ENCODE measurements around the gene KAT8. TPM values are rescaled to one million over a fixed set of nuclear protein-coding genes. Genes with fewer than 3 reads are reported as not detected.
"Not testable (repeated sequence)": the region's sequence is repeated elsewhere in the genome, so short reads cannot be mapped to it uniquely, and the experiment has no call there.

KAT8 gene
- total RNA-seq, 2 donors from 2014 or later = 51.0 to 55.8 TPM

GRCh38 chr16:31167315-31167714 lies 49.9 kb downstream of the KAT8 start:
- Histone ChIP-seq H3K4me1 (ENCODE audit: control insufficient read depth, insufficient read depth, low read length) (peaks cover 3% of the 10 kb centered on the region), H3K9me3 (ENCODE audit: control insufficient read depth, low read length) (no peaks in the 10 kb centered on the region), H3K27ac (ENCODE audit: low read depth, low read length) (no peak overlapping the region), H3K9ac (ENCODE audit: extremely low read depth, low read length, poor library complexity, severe bottlenecking) (no peak overlapping the region), H3K36me3 (ENCODE audit: control insufficient read depth, insufficient read depth, low read length) (no peaks in the 10 kb centered on the region), H3K27me3 (ENCODE audit: control insufficient read depth, insufficient read depth, low read length, poor library complexity, severe bottlenecking) (no peaks in the 10 kb centered on the region), H3K4me3 (ENCODE audit: low read length) (no peak overlapping the region)
- WGBS, 2 experiments (ENCODE audit: insufficient coverage in 1 of 2, insufficient read length in 1 of 2) = 94 to 96% methylated on average over 7 to 8 of the region's 8 CpGs
- TF ChIP-seq CTCF (conservative IDR thresholded peaks at IDR 0.05) = no peak
- Mint-ChIP-seq H3K27ac (no peak overlapping the region), H3K9me3 (peaks cover 4% of the 10 kb centered on the region), H3K27me3 (ENCODE audit: insufficient read depth) (no peaks in the 10 kb centered on the region), H3K4me1 (peaks cover 5% of the 10 kb centered on the region), H3K4me3 (no peak overlapping the region), H3K36me3 (ENCODE audit: low read depth) (no peaks in the 10 kb centered on the region)
- DNase-seq = no peak

- H3K27me3 Mint-ChIP-seq (ENCODE audit: insufficient read depth) = no peaks in the 10 kb centered on the region
- no peaks in the 10 kb centered on the region for H3K9me3 ChIP-seq (ENCODE audit: control insufficient read depth, low read length)
- no peaks in the 10 kb centered on the region for H3K36me3 Mint-ChIP-seq (ENCODE audit: low read depth)
- DNase-seq = no peak
- H3K4me3 ChIP-seq (ENCODE audit: low read length) = no peak overlapping the region
- no peak for TF ChIP-seq CTCF (conservative IDR thresholded peaks at IDR 0.05)
- no peak overlapping the region for H3K4me3 Mint-ChIP-seq
- no peaks in the 10 kb centered on the region for H3K36me3 ChIP-seq (ENCODE audit: control insufficient read depth, insufficient read depth, low read length)
- H3K27ac ChIP-seq (ENCODE audit: low read depth, low read length) = no peak overlapping the region
- WGBS, 2 experiments (ENCODE audit: insufficient coverage in 1 of 2, insufficient read length in 1 of 2) = 82 to 83% methylated on average over 1 of the region's 2 CpGs
- no peak overlapping the region for H3K27ac Mint-ChIP-seq
- peaks cover 3% of the 10 kb centered on the region for H3K4me1 ChIP-seq (ENCODE audit: control insufficient read depth, insufficient read depth, low read length)
- no peaks in the 10 kb centered on the region for H3K27me3 ChIP-seq (ENCODE audit: control insufficient read depth, insufficient read depth, low read length, poor library complexity, severe bottlenecking)
- H3K9me3 Mint-ChIP-seq = peaks cover 4% of the 10 kb centered on the region
- H3K9ac ChIP-seq (ENCODE audit: extremely low read depth, low read length, poor library complexity, severe bottlenecking) = no peak overlapping the region
- H3K4me1 Mint-ChIP-seq = peaks cover 5% of the 10 kb centered on the region
Measured at GRCh38 chr16:31168848-31169247, 51.4 kb downstream of the KAT8 start.

- not testable (repeated sequence) for H3K4me1 Mint-ChIP-seq; H3K9me3 ChIP-seq (ENCODE audit: control insufficient read depth, low read length); H3K27me3 ChIP-seq (ENCODE audit: control insufficient read depth, insufficient read depth, low read length, poor library complexity, severe bottlenecking); H3K27me3 Mint-ChIP-seq (ENCODE audit: insufficient read depth); DNase-seq; H3K36me3 ChIP-seq (ENCODE audit: control insufficient read depth, insufficient read depth, low read length); H3K4me3 Mint-ChIP-seq; H3K9me3 Mint-ChIP-seq; H3K9ac ChIP-seq (ENCODE audit: extremely low read depth, low read length, poor library complexity, severe bottlenecking); H3K4me1 ChIP-seq (ENCODE audit: control insufficient read depth, insufficient read depth, low read length); H3K4me3 ChIP-seq (ENCODE audit: low read length); H3K36me3 Mint-ChIP-seq (ENCODE audit: low read depth)
- WGBS, 2 experiments (ENCODE audit: insufficient coverage in 1 of 2, insufficient read length in 1 of 2) = no CpG with 5 or more reads among the region's 2 CpGs
- peak overlapping the region; percentile 61 for H3K27ac ChIP-seq (ENCODE audit: low read depth, low read length)
- peak overlapping the region; percentile 44 for H3K27ac Mint-ChIP-seq
Measured at GRCh38 chr16:31170048-31170447, 52.6 kb downstream of the KAT8 start.

GRCh38 chr16:31177136-31177535 lies 59.7 kb downstream of the KAT8 start:
- no peaks in the 10 kb centered on the region for H3K9me3 Mint-ChIP-seq
- H3K4me1 Mint-ChIP-seq = peaks cover 8% of the 10 kb centered on the region
- no peaks in the 10 kb centered on the region for H3K9me3 ChIP-seq (ENCODE audit: control insufficient read depth, low read length)
- no peak overlapping the region for H3K4me3 Mint-ChIP-seq
- H3K4me3 ChIP-seq (ENCODE audit: low read length) = no peak overlapping the region
- no peak for TF ChIP-seq CTCF (conservative IDR thresholded peaks at IDR 0.05)
- H3K9ac ChIP-seq (ENCODE audit: extremely low read depth, low read length, poor library complexity, severe bottlenecking) = no peak overlapping the region
- H3K27ac ChIP-seq (ENCODE audit: low read depth, low read length) = no peak overlapping the region
- WGBS, 2 experiments (ENCODE audit: insufficient coverage in 1 of 2, insufficient read length in 1 of 2) = 75 to 86% methylated on average over 3 of the region's 3 CpGs
- H3K27me3 Mint-ChIP-seq (ENCODE audit: insufficient read depth) = no peaks in the 10 kb centered on the region
- no peaks in the 10 kb centered on the region for H3K27me3 ChIP-seq (ENCODE audit: control insufficient read depth, insufficient read depth, low read length, poor library complexity, severe bottlenecking)
- H3K36me3 ChIP-seq (ENCODE audit: control insufficient read depth, insufficient read depth, low read length) = peaks cover 9% of the 10 kb centered on the region
- DNase-seq = no peak
- H3K36me3 Mint-ChIP-seq (ENCODE audit: low read depth) = peaks cover 12% of the 10 kb centered on the region
- no peaks in the 10 kb centered on the region for H3K4me1 ChIP-seq (ENCODE audit: control insufficient read depth, insufficient read depth, low read length)
- no peak overlapping the region for H3K27ac Mint-ChIP-seq

Measured in endodermal cell (in vitro differentiated cells).